Measurements from ENCODE around the gene IPO4.

Gene IPO4

DNA sequence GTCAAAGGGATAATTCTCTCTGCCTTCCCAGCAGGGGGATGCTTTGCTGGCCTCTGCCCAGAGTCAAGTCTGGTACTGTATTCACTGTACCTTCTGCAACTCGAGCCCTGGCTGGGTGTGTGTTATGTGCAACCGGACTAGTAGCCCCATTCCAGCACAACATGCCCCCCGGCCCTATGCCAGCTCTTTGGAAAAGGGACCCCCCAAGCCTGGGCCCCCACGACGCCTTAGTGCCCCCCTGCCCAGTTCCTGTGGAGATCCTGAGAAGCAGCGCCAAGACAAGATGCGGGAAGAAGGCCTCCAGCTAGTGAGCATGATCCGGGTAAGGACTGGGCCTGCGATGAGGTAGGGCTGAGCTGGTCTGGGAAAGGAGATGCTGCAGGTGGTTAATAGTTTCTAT lies 38.0 kb downstream of the IPO4 start:
- no peak for DNase-seq (ENCODE audit: low read depth)
- H3K4me3 ChIP-seq (ENCODE audit: low read depth, low read length) = no peak overlapping the region
- TF ChIP-seq, protein P1, sequence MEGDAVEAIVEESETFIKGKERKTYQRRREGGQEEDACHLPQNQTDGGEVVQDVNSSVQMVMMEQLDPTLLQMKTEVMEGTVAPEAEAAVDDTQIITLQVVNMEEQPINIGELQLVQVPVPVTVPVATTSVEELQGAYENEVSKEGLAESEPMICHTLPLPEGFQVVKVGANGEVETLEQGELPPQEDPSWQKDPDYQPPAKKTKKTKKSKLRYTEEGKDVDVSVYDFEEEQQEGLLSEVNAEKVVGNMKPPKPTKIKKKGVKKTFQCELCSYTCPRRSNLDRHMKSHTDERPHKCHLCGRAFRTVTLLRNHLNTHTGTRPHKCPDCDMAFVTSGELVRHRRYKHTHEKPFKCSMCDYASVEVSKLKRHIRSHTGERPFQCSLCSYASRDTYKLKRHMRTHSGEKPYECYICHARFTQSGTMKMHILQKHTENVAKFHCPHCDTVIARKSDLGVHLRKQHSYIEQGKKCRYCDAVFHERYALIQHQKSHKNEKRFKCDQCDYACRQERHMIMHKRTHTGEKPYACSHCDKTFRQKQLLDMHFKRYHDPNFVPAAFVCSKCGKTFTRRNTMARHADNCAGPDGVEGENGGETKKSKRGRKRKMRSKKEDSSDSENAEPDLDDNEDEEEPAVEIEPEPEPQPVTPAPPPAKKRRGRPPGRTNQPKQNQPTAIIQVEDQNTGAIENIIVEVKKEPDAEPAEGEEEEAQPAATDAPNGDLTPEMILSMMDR (IDR thresholded peaks at IDR 0.05; ENCODE audit: insufficient read depth, low read depth, low read length, missing control alignments) = no peak

DNA sequence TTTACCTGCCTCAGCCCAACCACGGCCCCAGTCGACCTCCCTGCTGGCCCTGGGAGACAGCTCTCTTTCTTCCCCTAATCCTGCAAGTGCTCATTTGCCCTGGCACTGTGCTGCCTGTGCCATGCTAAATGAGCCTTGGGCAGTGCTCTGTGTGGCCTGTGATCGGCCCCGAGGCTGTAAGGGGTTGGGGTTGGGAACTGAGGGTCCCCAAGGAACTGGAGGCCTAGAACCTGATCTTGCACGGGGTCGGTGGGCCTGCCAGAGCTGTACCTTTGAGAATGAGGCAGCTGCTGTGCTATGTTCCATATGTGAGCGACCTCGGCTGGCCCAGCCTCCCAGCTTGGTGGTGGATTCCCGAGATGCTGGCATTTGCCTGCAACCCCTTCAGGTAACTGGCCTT lies 38.6 kb downstream of the IPO4 start:
- H3K4me3 ChIP-seq (ENCODE audit: low read depth, low read length) = no peak overlapping the region
- no peak for DNase-seq (ENCODE audit: low read depth)
- TF ChIP-seq, protein P1 (IDR thresholded peaks at IDR 0.05; ENCODE audit: insufficient read depth, low read depth, low read length, missing control alignments) = no peak

DNA sequence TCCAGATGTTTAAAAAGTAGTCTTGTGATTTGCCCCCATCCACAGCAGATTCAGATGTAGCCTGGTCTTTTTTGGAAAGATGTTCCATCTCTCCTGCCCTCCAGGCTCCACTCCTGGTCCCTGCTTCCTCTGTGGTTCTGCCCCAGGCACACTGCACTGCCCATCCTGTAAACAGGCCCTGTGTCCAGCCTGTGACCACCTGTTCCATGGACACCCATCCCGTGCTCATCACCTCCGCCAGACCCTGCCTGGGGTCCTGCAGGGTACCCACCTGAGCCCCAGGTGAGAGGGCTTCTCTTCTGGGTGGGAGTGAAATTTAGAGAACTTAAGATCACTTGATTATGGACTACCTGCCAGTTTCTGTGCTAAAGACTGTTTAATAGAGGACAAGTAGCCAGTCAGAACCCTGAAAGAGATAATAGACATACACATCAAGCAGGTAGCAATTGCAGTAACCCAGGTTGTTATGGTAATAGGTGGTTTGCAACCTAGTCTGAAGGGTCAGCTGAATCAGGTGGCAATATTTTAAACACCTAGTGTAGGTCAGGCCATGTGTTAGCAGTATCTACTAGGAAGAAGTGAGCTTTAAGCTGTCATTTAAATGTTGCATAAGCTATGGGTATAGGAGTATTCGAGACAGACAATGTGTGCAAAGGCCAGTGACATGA lies 39.2 kb downstream of the IPO4 start:
- H3K4me3 ChIP-seq (ENCODE audit: low read depth, low read length) = no peak overlapping the region
- DNase-seq (ENCODE audit: low read depth) = no peak
- TF ChIP-seq, protein P1 (IDR thresholded peaks at IDR 0.05; ENCODE audit: insufficient read depth, low read depth, low read length, missing control alignments) = no peak

DNA sequence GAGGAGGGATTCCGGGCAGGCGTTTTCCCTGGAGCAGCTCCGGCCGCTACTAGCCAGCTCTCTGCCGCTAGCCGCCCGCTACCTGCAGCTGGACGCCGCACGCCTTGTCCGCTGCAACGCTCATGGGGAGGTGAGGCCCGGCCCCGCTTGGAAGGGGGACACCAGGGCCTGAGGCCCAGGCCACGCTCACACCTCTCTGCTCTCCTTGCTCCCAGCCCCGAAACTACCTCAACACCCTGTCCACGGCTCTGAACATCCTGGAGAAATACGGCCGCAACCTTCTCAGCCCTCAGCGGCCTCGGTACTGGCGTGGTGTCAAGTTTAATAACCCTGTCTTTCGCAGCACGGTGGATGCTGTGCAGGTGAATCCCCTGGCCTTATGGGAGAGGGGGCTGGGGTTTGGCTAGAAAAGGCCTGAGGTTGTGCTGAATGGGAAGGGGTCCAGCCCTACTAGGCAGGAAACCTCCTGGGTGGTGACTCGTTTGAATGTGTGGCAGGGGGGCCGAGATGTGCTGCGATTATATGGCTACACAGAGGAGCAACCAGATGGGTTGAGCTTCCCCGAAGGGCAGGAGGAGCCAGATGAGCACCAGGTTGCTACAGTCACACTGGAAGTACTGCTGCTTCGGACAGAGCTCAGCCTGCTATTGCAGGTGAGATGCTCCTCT lies 40.7 kb downstream of the IPO4 start:
- DNase-seq (ENCODE audit: low read depth) = no peak
- peak overlapping the region; percentile 96 for H3K4me3 ChIP-seq (ENCODE audit: low read depth, low read length)
- TF ChIP-seq, protein P1 (IDR thresholded peaks at IDR 0.05; ENCODE audit: insufficient read depth, low read depth, low read length, missing control alignments) = no peak

DNA sequence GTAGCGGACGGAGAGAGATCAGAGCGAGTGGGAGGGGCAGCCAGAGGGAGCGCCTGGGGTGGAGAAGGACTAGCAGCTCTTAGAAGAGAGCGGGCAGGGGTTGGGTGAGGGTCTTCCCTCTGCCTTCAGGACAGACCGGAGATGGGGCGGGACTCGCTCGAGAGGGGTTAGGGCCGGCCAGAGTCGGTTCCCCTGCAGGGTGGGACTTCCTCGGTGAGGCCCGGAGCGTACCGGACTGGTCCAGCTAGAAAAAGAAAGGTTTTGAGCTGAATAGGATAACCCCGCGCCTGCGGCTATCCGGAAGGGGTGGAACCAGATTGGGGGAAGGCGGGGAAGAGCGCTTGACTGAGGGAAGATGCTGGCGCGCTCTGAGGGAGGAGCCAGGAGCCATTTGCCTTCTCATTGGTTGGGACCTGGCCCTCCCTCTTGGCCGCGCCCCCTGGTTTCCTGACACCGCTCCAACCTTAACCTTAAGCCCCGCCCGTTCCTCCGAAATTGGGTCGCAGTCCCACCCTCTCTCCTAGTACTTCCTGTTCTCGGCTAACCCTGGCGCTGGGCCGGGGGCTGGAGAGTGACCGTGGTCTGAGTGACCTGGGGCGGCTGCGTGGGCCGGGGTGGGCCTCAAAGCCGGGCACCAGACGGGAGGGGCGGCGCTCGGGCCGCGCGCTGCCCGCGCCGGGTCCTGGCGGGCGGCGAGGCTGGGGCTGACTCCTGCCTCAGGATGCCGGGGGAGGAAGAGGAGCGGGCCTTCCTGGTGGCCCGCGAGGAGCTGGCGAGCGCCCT lies 41.4 kb downstream of the IPO4 start, which contains the start of gene RNF31:
RNF31 (plus strand) TSS at position 521 of the 783 bp plus-strand sequence; CDS start at position 722, 201 bp downstream.
- TF ChIP-seq, protein P1 (IDR thresholded peaks at IDR 0.05; ENCODE audit: insufficient read depth, low read depth, low read length, missing control alignments) = no peak
- H3K4me3 ChIP-seq (ENCODE audit: low read depth, low read length) = peak within 1 kb of the TSS; percentile 96
- DNase-seq (ENCODE audit: low read depth) = peak; percentile 99

DNA sequence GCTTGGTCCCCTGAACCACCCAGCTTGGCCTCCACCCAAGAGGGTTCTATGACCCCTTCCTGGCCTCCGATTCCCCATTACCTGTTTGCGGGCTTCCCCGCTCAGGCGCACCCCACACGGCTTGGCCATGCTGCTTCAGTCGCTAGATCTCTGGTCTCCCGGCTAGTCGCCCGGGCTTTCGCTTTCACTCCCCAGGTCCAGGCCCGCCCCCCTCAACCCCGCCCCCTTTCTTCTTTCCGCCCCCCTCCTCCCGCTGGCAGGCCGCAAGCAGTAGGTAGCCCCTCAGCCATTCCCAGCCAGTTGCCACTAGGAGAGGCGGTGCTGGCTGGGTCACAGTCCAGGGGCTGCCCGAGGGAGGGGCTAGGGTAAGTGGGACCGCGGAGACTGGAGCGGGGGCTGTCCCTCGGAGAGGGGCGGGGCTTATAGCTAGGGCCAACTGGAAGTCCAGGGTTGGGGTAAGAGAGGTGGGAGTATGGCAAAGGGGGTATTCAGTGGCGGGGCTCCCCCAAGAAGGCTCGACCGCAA lies 42.1 kb downstream of the IPO4 start, which contains the start of gene PSME2:
PSME2 (minus strand) TSS at position 158 of the 525 bp plus-strand sequence; CDS start at position 129, 29 bp downstream.
- TF ChIP-seq, protein P1 (IDR thresholded peaks at IDR 0.05; ENCODE audit: insufficient read depth, low read depth, low read length, missing control alignments) = no peak
- peak within 1 kb of the TSS; percentile 96 for H3K4me3 ChIP-seq (ENCODE audit: low read depth, low read length)
- peak; percentile 99 for DNase-seq (ENCODE audit: low read depth)

Measured in GM12865 (cell line).